ENCODE data around the gene SMTNL2.
"Not testable (repeated sequence)": the region's sequence is repeated elsewhere in the genome, so short reads cannot be mapped to it uniquely, and the experiment has no call there.

The SMTNL2 gene

GRCh38 chr17:4638766-4639165, 54.4 kb downstream of the SMTNL2 start:
- not testable (repeated sequence) for DNase-seq

- DNase-seq, result peak; percentile 29
These were observed 55.2 kb downstream of the SMTNL2 start for GRCh38 chr17:4639301-4640059.

- not testable (repeated sequence) for DNase-seq
These were observed 56.4 kb downstream of the SMTNL2 start for GRCh38 chr17:4640569-4641188.

- no peak for DNase-seq
These were observed 57.2 kb downstream of the SMTNL2 start, which contains the start of gene ALOX15 for GRCh38 chr17:4641297-4642195. Gene ALOX15, minus strand, starts transcription at chr17:4641678. Its CDS starts 27 bp downstream, at chr17:4641651.

GRCh38 chr17:4642286-4642685, 58.0 kb downstream of the SMTNL2 start:
- DNase-seq, result no peak

- DNase-seq, result no peak
These were observed 59.3 kb downstream of the SMTNL2 start for GRCh38 chr17:4643676-4644075.

- DNase-seq, result no peak
These were observed 61.3 kb downstream of the SMTNL2 start for GRCh38 chr17:4645642-4646041.

GRCh38 chr17:4648741-4649140, 64.4 kb downstream of the SMTNL2 start:
- no peak for DNase-seq

- no peak for DNase-seq
These were observed 68.7 kb downstream of the SMTNL2 start for GRCh38 chr17:4652997-4653396.

GRCh38 chr17:4655933-4656332, 71.6 kb downstream of the SMTNL2 start:
- DNase-seq, result not testable (repeated sequence)

GRCh38 chr17:4657678-4658077, 73.3 kb downstream of the SMTNL2 start:
- DNase-seq, result no peak

All from NCI-H82 (cell line).